Measurements from ENCODE around the gene TMTC2.

Gene TMTC2

DNA sequence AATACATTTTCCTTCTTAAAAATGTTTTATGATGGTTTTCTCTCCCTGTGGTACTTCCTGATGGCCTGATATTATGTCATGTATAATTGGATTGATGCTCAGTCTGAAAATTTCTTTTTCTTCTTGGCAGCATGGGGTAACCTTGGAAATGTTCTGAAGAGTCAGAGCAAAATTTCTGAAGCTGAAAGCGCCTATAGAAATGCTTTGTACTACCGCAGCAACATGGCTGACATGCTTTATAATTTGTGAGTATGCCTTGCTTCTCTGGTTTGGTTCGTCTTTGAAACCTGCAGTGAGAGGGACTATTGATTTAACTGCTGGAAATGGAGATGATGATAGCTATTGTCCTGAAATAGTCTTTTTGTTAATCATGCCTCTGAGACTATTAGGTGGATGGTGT is 243.6 kb downstream of the TMTC2 start:
- POLR2A ChIA-PET = no interaction called here
- CTCF ChIA-PET = interaction anchor here (1.4 to 1.7 kb wide), 2 partner anchors 14 to 66 kb away, joined by 3 to 4 read pairs; no protein-coding TSS in a partner anchor
- TF ChIP-seq, protein P1, sequence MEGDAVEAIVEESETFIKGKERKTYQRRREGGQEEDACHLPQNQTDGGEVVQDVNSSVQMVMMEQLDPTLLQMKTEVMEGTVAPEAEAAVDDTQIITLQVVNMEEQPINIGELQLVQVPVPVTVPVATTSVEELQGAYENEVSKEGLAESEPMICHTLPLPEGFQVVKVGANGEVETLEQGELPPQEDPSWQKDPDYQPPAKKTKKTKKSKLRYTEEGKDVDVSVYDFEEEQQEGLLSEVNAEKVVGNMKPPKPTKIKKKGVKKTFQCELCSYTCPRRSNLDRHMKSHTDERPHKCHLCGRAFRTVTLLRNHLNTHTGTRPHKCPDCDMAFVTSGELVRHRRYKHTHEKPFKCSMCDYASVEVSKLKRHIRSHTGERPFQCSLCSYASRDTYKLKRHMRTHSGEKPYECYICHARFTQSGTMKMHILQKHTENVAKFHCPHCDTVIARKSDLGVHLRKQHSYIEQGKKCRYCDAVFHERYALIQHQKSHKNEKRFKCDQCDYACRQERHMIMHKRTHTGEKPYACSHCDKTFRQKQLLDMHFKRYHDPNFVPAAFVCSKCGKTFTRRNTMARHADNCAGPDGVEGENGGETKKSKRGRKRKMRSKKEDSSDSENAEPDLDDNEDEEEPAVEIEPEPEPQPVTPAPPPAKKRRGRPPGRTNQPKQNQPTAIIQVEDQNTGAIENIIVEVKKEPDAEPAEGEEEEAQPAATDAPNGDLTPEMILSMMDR (IDR thresholded peaks at IDR 0.05; ENCODE audit: control extremely low read depth, extremely low read depth, low read depth, missing control alignments) = no peak
- DNase-seq (ENCODE audit: extremely low spot score) = no peak

DNA sequence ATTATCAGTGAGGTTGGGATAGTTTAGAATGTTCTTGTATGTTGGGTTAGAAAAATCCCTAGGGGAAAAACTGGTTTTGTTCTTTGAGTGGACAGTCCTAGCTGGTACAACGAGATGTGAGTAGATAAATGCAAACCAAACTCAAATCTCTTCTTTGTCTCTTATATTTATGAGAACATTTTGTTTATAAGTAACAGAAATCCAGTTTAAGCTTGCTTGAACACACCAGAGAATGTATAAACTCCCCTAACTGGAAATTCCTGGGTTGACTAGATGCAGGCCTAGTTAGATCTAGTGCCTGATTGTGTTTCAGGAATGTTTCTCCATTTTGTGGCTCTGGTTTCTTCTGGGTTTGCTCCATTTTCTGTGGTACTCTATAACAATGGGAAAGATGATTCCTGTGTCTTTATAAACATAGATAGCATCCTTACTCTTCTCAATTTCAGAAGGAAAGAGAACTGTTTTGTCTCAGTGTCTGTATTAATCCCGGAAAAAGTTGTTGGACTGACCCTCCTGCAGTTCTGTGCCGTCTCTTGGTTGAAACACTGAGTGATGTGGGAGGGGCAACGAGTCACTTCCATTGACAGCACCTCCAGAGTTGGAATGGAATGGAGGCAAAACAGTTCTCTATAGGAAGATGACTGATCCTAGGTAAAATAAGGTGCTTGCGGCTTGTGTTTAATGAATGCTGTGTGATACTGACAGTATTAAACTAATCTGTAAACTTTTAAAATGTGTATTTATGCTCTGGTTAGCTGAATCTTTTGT is 244.8 kb downstream of the TMTC2 start:
- TF ChIP-seq, protein P1 (IDR thresholded peaks at IDR 0.05; ENCODE audit: control extremely low read depth, extremely low read depth, low read depth, missing control alignments) = no peak
- ChIA-PET CTCF (interaction anchor here (1.7 kb wide), 1 partner anchor 65 kb away, joined by 4 read pairs; no protein-coding TSS in a partner anchor), POLR2A (no interaction called here)
- DNase-seq (ENCODE audit: extremely low spot score) = no peak

DNA sequence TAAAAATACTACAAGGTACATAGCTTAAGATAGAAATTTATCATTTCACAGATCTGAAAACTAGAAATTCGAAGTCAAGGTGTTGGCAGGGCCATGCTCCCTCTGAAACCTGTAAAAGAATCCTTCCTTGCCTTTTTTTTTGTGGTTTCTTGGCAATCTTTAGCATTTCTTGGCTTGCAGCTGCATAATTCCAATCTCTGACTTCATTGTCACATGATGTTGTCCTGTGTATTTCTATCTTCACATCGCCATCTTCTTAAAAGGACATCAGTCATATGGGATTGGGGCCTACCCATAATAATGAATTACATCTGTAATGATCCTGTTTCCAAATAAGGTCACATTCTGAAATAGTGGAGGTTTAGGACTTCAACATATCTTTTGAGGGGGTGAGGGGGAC is 250.4 kb downstream of the TMTC2 start:
- TF ChIP-seq, protein P1 (IDR thresholded peaks at IDR 0.05; ENCODE audit: control extremely low read depth, extremely low read depth, low read depth, missing control alignments) = no peak
- ChIA-PET POLR2A (no interaction called here), CTCF (interaction anchor here (1.4 to 2.0 kb wide), 3 partner anchors 11 to 35 kb away, joined by 3 to 9 read pairs (median 4); no protein-coding TSS in a partner anchor)
- DNase-seq (ENCODE audit: extremely low spot score) = no peak

DNA sequence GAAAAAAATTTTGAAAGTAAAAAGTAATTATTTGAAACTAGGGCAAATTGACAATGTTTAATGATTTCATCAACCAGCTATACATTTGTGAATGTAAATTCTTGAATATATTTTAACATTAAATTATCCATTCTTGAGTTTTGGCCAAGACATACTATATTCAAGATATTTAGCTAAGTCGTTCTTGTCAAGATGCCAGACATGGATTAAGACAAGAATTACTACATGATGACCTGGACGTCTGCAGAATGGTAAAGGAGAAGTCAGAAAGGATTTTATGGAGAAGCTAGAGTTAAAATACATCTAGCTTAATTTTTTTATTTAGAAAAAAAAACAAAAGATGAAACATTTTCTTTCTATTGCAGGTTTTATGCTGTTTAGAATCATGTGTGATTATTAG is 255.8 kb downstream of the TMTC2 start:
- no peak for DNase-seq (ENCODE audit: extremely low spot score)
- ChIA-PET POLR2A (no interaction called here), CTCF (interaction anchor here (0.9 kb wide), 1 partner anchor 72 kb away, joined by 3 read pairs; no protein-coding TSS in a partner anchor)
- TF ChIP-seq, protein P1 (IDR thresholded peaks at IDR 0.05; ENCODE audit: control extremely low read depth, extremely low read depth, low read depth, missing control alignments) = no peak

DNA sequence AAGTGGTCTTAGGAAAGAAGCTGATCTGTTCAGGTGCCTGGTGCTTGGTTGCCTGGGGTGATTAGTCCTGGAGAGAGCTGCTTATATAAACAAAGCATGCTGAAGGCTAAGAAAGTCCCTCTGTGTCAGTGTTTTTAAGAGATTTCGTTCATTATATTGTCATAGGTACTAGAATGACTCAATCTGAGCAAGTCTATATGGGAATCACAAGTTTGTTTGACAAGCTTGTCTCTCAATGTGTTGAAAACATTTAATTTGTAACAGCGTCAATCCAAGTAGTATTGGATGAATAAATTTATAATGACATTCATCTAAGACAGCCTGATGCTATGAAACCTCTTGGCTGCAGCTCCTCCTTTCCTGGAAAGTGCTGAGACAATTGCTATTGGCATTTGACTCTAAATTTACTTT is 256.3 kb downstream of the TMTC2 start:
- TF ChIP-seq, protein P1 (IDR thresholded peaks at IDR 0.05; ENCODE audit: control extremely low read depth, extremely low read depth, low read depth, missing control alignments) = no peak
- peak; percentile 15 for DNase-seq (ENCODE audit: extremely low spot score)
- ChIA-PET POLR2A (no interaction called here), CTCF (interaction anchor here (0.9 kb wide), 1 partner anchor 72 kb away, joined by 3 read pairs; no protein-coding TSS in a partner anchor)

DNA sequence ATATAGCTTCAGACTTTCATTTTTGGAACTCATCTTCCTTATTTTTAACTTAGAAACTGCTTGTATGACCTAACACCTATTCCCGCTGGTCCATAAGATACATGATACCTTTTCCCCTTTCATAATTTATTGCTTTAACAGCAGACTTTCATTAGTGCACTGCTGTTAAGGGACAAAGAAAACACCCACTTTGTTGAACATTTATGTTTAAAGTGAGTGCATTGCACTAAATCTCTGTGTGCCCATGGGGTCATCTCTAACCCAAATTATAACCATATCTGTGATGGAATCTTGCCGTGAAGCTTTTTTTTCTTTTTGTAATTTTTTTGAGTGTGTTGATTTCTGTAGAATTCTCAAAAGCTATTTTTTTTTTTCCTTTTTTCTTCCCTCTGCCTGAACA is 261.8 kb downstream of the TMTC2 start:
- TF ChIP-seq, protein P1 (IDR thresholded peaks at IDR 0.05; ENCODE audit: control extremely low read depth, extremely low read depth, low read depth, missing control alignments) = no peak
- ChIA-PET POLR2A (no interaction called here), CTCF (no interaction called here)
- DNase-seq (ENCODE audit: extremely low spot score) = no peak

Measured in GM10248 (cell line).